Measurements from ENCODE around the gene ANKRD44.

ANKRD44 gene

DNA sequence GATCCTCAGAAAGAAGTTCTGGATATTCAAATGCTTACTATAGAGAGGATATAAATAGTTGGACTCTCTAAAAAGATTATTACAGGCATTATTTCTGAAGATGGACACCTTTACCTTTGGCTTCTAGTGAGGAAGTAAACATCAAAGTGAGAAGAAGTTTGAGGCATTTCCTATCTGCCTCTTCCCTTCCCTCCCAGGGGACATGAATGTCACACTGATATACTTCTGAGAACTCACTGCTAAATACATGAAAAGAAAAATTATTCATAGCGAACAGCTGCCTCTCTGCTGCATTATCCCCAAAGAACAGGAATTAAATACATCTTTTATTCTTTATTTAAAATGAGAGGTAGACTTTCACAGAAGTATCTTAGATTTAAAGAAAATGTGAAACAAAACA is 320.5 kb downstream of the ANKRD44 start:
- Histone ChIP-seq H3K4me1 (ENCODE audit: control insufficient read depth, low read length) (peaks cover 11% of the 10 kb centered on the region), H3K27ac (ENCODE audit: low read depth, low read length) (no peak overlapping the region), H3K4me3 (ENCODE audit: low read length) (no peak overlapping the region), H3K79me2 (ENCODE audit: control insufficient read depth, low read length) (no peaks in the 10 kb centered on the region), H3F3A (ENCODE audit: control insufficient read depth, insufficient read depth) (no peaks in the 10 kb centered on the region), H3K4me2 (ENCODE audit: low read length) (no peak overlapping the region), H4K20me1 (ENCODE audit: control insufficient read depth, insufficient read depth, low read depth, low read length) (no peaks in the 10 kb centered on the region), H3K9me2 (replicated peaks; ENCODE audit: control insufficient read depth, low read length) (no peaks in the 10 kb centered on the region), H3K36me3 (ENCODE audit: control insufficient read depth, low read length) (peaks cover 17% of the 10 kb centered on the region), H3K27me3 (ENCODE audit: control insufficient read depth, low read length) (no peaks in the 10 kb centered on the region), H3K9me3 (ENCODE audit: control insufficient read depth, insufficient read depth, low read length) (no peaks in the 10 kb centered on the region)
- no peak for TF ChIP-seq EZH2phosphoT487 (IDR thresholded peaks at IDR 0.05; ENCODE audit: borderline replicate concordance, low read length)
- TF ChIP-seq, protein P1, sequence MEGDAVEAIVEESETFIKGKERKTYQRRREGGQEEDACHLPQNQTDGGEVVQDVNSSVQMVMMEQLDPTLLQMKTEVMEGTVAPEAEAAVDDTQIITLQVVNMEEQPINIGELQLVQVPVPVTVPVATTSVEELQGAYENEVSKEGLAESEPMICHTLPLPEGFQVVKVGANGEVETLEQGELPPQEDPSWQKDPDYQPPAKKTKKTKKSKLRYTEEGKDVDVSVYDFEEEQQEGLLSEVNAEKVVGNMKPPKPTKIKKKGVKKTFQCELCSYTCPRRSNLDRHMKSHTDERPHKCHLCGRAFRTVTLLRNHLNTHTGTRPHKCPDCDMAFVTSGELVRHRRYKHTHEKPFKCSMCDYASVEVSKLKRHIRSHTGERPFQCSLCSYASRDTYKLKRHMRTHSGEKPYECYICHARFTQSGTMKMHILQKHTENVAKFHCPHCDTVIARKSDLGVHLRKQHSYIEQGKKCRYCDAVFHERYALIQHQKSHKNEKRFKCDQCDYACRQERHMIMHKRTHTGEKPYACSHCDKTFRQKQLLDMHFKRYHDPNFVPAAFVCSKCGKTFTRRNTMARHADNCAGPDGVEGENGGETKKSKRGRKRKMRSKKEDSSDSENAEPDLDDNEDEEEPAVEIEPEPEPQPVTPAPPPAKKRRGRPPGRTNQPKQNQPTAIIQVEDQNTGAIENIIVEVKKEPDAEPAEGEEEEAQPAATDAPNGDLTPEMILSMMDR (IDR thresholded peaks at IDR 0.05; ENCODE audit: low read depth, low read length, poor library complexity, severe bottlenecking) = no peak

DNA sequence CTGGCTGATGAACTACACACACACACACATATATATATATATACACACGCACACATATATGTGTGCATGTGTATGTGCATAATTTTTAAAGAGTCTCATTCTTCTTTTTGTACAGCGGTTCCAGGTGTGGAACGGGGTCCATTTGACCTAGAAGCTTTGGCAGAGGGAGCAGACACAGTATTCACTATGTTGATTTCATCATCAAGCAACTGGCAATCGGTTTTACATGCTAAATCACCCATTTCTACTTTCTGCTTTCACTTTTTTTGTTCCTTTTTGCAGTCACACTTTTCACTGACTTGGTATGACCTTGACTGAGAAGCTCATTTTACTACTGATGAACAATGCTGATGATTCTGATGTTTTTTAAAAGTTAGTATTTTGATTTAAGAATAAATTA is 321.1 kb downstream of the ANKRD44 start:
- Histone ChIP-seq H3K27me3 (ENCODE audit: control insufficient read depth, low read length) (no peaks in the 10 kb centered on the region), H3K79me2 (ENCODE audit: control insufficient read depth, low read length) (no peaks in the 10 kb centered on the region), H3K4me2 (ENCODE audit: low read length) (no peak overlapping the region), H3K9me2 (replicated peaks; ENCODE audit: control insufficient read depth, low read length) (no peaks in the 10 kb centered on the region), H3K9me3 (ENCODE audit: control insufficient read depth, insufficient read depth, low read length) (no peaks in the 10 kb centered on the region), H3K36me3 (ENCODE audit: control insufficient read depth, low read length) (peaks cover 17% of the 10 kb centered on the region), H3K4me3 (ENCODE audit: low read length) (no peak overlapping the region), H3K27ac (ENCODE audit: low read depth, low read length) (no peak overlapping the region), H3F3A (ENCODE audit: control insufficient read depth, insufficient read depth) (no peaks in the 10 kb centered on the region), H3K4me1 (ENCODE audit: control insufficient read depth, low read length) (peaks cover 11% of the 10 kb centered on the region), H4K20me1 (ENCODE audit: control insufficient read depth, insufficient read depth, low read depth, low read length) (no peaks in the 10 kb centered on the region)
- TF ChIP-seq, protein P1 (IDR thresholded peaks at IDR 0.05; ENCODE audit: low read depth, low read length, poor library complexity, severe bottlenecking) = no peak
- TF ChIP-seq EZH2phosphoT487 (IDR thresholded peaks at IDR 0.05; ENCODE audit: borderline replicate concordance, low read length) = no peak

DNA sequence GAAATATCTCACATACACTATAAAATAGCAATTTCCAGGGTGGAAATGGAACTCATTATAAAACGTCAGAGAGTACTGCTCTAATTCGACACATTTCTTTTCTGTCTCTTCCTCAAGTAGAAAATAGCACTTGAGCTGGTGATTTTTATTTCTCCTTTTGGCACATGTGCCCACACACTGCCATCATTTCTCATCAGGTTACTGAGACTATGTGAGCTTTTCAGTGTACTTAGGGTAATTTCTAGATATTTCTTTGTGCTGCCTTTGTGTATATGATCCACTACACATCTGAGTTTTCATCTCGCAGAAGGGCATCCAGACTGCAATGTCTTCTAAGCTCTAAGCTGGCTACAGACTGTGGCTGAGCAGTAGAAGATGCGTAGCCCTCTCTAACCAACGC is 321.9 kb downstream of the ANKRD44 start:
- no peaks in the 10 kb centered on the region for H3K79me2 ChIP-seq (ENCODE audit: control insufficient read depth, low read length)
- peaks cover 11% of the 10 kb centered on the region for H3K4me1 ChIP-seq (ENCODE audit: control insufficient read depth, low read length)
- H3K4me3 ChIP-seq (ENCODE audit: low read length) = no peak overlapping the region
- TF ChIP-seq, protein P1 (IDR thresholded peaks at IDR 0.05; ENCODE audit: low read depth, low read length, poor library complexity, severe bottlenecking) = no peak
- no peak for TF ChIP-seq EZH2phosphoT487 (IDR thresholded peaks at IDR 0.05; ENCODE audit: borderline replicate concordance, low read length)
- no peak overlapping the region for H3K4me2 ChIP-seq (ENCODE audit: low read length)
- H3K27ac ChIP-seq (ENCODE audit: low read depth, low read length) = no peak overlapping the region
- H3K9me3 ChIP-seq (ENCODE audit: control insufficient read depth, insufficient read depth, low read length) = no peaks in the 10 kb centered on the region
- H3F3A ChIP-seq (ENCODE audit: control insufficient read depth, insufficient read depth) = no peaks in the 10 kb centered on the region
- H3K36me3 ChIP-seq (ENCODE audit: control insufficient read depth, low read length) = peaks cover 15% of the 10 kb centered on the region
- no peaks in the 10 kb centered on the region for H4K20me1 ChIP-seq (ENCODE audit: control insufficient read depth, insufficient read depth, low read depth, low read length)
- H3K27me3 ChIP-seq (ENCODE audit: control insufficient read depth, low read length) = no peaks in the 10 kb centered on the region
- no peaks in the 10 kb centered on the region for H3K9me2 ChIP-seq (replicated peaks; ENCODE audit: control insufficient read depth, low read length)

Measured in DOHH2 (cell line).